ENCODE results near the gene FIBCD1.

Gene FIBCD1, protein sequence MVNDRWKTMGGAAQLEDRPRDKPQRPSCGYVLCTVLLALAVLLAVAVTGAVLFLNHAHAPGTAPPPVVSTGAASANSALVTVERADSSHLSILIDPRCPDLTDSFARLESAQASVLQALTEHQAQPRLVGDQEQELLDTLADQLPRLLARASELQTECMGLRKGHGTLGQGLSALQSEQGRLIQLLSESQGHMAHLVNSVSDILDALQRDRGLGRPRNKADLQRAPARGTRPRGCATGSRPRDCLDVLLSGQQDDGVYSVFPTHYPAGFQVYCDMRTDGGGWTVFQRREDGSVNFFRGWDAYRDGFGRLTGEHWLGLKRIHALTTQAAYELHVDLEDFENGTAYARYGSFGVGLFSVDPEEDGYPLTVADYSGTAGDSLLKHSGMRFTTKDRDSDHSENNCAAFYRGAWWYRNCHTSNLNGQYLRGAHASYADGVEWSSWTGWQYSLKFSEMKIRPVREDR

GRCh38 chr9:130938652-130939404 lies at the start of gene FIBCD1:
TSS of gene FIBCD1 (minus strand) at chr9:130939247. CDS start at chr9:130938607, 640 bp downstream.
- no peak for DNase-seq

GRCh38 chr9:130988400-130988747 lies 49.3 kb upstream of the FIBCD1 start:
- DNase-seq = no peak

- no peak for DNase-seq
Measured at GRCh38 chr9:130987738-130988399, 48.8 kb upstream of the FIBCD1 start.

DNA sequence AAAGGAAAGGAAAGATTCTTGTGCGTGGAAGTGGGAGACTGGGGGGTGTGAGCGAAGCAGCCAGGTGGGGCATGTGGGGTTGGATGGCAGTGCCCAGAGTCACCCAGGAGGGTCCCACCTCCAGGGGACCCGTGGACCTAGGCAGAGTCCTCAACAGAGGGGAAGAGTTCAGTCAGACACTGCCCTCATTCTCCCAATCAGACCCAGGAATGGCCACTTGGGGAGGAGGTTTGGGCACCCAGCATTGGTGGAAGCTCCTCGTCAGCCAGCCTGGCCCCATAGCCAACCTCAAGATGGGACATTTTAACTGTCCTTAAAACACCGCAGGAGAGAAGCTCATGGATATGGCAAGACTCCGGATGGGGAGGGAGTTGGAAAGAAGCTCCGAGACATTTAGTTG lies 48.0 kb upstream of the FIBCD1 start:
- DNase-seq = no peak

- no peak for DNase-seq
Measured at GRCh38 chr9:130986356-130986965, 47.4 kb upstream of the FIBCD1 start.

GRCh38 chr9:130985606-130986162 lies 46.6 kb upstream of the FIBCD1 start:
- no peak for DNase-seq

DNA sequence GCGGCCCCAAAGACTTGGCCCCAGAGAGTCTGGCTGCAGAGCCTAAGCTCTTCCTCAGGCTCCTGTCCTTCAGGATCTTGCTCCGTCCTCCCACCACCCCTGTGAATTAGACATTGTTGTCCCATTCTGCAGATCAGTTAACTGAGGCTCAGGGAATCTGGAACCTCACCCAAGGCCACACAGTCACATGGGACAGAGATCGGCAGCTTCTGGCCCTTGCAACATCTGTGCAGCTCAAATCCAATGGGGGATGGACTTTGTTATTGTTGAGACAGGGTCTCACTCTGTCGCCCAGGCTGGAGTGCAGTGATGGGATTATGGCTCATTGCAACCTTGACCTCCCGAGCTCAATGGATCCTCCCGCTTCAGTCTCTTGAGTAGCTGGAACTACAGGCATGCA lies 46.0 kb upstream of the FIBCD1 start:
- no peak for DNase-seq

GRCh38 chr9:130984521-130984920 lies 45.5 kb upstream of the FIBCD1 start:
- peak; percentile 80 for DNase-seq

DNA sequence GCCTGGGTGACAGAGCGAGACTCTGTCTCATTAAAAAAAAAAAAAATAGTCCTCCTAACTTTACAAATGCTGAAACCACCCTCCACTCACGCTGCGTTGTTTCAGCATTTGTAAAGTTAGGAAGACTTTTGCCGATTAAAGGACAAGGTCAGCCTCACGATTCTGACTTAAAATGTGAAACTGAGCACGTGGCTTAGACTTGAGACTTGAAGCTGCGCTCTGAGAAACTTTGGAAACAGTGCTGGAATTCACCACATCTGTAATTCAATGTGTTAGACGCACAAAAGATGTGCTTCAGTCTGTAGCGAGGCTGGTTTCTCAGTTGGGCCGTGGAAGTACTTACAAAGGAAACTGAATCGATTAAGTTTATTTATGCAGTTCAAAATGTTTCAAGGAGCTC lies 44.9 kb upstream of the FIBCD1 start:
- DNase-seq = no peak

DNA sequence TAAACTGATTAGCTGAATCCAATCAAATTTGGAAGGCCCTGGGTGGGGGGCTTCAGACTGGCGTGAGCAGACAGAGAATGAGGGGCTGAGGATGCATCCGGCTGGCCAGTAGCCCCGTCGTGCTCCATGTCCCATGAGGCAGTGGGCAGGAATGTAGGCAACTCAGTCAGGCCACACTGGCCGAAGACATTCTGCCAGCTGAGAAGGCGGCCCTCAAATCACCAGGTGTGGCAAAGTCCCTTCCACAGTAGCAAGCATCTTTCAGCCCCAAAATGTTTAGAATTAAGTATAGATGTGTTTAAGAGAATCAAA lies 44.3 kb upstream of the FIBCD1 start:
- no peak for DNase-seq

DNA sequence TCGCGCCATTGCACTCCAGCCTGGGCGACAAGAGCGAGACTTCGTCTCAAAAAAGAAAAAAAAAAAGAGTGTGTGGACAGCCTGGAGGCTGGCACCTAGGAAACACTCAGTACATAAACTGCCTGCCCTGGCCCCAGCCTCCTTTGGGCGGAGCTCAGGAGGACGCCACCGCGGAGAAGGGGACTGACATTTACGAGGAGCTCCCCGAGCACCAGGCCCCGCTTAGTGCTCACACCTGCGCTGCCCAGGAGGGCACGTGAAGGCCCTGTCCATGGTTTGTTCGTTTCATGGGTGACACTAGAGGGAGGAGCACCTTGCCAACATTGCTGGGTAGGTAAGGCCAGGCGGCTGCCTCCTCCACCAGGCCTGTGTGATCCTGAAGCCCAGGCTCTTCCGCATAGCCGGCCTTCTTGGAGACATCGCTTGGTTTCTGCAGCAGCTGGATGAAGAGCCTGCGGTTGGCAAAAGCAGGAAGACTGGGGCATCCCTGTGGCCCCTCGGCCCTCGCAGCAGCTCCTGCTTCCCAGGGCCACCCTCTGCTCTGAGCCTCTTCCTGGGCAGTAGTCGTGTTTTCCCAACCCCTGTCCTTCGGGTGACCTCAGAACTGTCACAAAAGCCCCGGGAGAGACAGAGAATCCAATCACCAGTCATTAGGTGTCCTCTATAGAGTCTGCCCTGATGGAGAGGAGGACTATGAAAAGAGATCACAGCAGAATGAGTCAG lies 43.8 kb upstream of the FIBCD1 start:
- no peak for DNase-seq

GRCh38 chr9:130981756-130982137 lies 42.7 kb upstream of the FIBCD1 start:
- no peak for DNase-seq

DNA sequence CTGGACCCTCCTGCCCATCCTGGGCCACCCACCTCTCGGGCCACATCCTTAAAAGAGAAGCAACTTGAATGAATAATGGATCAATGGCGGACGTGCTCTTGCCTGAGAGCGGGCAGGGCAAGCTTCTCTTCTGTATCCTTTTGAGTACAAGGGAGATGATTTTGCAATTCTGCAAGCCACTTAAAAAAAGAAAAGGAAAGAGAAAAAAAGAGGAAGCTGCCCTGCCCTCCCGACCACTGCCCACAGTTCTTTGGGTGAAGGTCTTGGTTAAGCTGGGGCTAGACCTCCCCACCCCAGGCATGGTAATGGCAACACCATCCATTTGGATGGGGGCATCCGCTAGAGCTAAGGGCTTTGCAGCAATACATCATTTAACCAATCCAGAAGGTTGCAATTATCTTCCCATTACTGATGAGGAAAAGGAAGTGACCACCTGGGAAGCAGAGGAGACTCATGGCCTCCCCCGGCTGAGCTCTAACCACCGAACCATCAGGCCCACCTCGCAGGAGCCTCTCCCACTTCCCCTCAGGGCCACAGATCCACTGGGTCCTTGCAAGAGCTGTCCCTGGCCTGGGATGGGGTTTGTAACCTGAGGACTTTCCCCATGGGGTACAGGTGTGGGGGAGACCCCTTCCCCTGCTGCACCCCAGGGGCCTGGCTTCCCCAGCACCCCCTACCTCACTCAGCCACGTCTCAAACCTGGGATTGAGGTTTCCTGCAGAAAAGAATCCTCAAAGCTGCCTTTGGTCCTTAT lies 42.1 kb upstream of the FIBCD1 start:
- no peak for DNase-seq

DNA sequence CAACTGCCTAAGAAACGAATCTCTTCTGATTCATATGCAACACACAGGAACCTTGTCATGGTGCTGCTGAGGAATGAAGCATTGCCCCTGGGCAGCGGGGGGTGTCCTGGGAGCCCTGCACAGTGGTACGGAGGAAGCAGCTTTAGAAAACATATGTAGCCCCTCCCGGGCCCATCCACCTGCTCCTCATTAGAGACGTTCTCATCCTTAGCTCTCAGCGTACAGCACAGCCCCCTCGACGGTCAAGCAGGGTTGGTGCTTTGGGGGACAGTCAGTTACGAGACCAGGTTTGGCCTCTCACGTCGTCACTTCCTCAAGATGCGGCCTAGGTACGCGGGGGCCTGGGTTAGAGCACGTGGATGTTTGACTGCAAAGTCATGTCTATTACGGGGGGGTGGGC lies 41.5 kb upstream of the FIBCD1 start:
- DNase-seq = no peak

- DNase-seq = no peak
Measured at GRCh38 chr9:130979591-130980385, 40.7 kb upstream of the FIBCD1 start.

- DNase-seq = no peak
Measured at GRCh38 chr9:130977811-130978221, 38.8 kb upstream of the FIBCD1 start.

DNA sequence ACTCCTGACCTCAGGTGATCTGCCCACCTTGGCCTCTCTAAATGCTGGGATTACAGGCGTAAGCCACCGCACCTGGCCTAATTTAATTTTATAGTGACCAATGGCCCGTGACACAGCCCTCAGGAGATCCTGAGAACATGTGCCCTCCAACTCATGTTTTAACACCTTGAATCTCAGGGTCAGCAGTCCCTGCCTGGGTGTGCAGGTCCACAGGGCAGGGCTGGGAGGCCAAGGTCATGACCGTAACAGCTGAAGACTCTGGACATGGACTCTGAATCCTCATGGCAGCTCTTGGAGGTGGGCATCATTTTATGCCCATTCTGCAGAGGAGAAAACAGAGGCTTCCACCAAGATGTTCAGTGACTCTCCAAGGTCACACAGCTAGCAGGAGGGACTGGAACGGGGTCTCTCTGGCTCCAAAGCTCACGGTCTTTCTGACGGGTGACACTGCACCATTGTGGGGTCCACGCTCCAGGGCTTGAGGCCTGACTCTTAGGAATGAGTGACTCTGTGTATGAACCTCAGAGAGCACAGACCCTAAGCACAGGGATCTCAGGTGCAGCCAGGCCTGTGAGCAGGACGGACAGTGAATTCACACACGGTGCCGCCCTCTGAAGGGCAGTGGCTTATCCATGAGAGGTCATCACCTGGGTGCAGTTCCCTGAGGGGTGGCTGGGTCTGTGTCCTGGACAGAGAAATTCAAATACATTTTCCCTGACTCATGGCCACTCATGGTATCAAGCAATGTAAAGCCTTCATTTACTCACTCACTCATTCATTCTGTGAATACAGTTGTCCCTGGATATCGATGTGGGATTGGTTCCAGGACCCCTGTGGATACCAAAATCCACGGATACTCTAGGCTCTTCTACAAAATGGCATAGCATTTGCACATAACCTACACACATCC lies 37.1 kb upstream of the FIBCD1 start:
- no peak for DNase-seq

- no peak for DNase-seq
Measured at GRCh38 chr9:130975156-130975555, 36.1 kb upstream of the FIBCD1 start.

DNA sequence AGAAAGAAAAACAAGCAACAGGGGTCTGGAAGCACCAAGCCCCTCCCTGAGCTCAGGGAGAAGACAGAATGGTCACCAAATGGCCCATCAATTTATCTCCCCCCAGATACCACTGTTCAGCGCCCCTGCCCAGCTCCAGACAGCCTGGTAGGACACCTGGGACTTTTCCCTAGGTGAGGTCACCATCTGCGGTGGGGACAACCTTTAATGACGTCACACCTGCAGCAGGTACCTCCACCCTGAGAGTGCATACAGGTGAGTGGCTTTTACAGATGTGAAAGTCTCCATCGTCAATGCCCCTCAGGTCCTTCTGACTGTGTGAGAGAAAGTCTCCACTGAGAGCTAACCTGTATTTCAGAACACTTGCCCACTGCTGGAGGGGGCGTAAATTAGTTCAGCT lies 35.6 kb upstream of the FIBCD1 start:
- DNase-seq = no peak

Measured in DMS79 (cell line).